Epithelial cell of esophagus (primary cell): ENCODE results near the gene EPB41L1.

Experiments
- DNase-seq: peaks from one replicate; pipeline ENCODE4 v3.0.0; 2010; ENCODE audit warnings: low read depth
- H3K4me3 ChIP-seq: 2 replicates; pipeline ENCODE4 v1.5.1; 2011; ENCODE audit warnings: mild to moderate bottlenecking, low read length, control low read depth
- CTCF ChIP-seq: IDR thresholded peaks from 2 replicates; pipeline ENCODE4 v1.5.1; 2011; ENCODE audit warnings: low read depth, mild to moderate bottlenecking, low read length, control low read depth, inconsistent platforms; ENCODE audit not compliant: insufficient read depth; ENCODE audit errors: missing control alignments

Gene EPB41L1

GRCh38 chr20:36216314-36217025 is 61.9 kb downstream of the EPB41L1 start:
- TF ChIP-seq CTCF, result no peak
- no peak for DNase-seq
- H3K4me3 ChIP-seq, result no peak overlapping the region

- TF ChIP-seq CTCF, result peak; percentile 32
- H3K4me3 ChIP-seq, result no peak overlapping the region
- DNase-seq, result peak; percentile 20
Observed at GRCh38 chr20:36217226-36217625, 62.7 kb downstream of the EPB41L1 start.

GRCh38 chr20:36218380-36219064 is 64.0 kb downstream of the EPB41L1 start:
- DNase-seq, result no peak
- TF ChIP-seq CTCF, result no peak

GRCh38 chr20:36219671-36220220 is 65.2 kb downstream of the EPB41L1 start:
- TF ChIP-seq CTCF, result no peak
- no peak overlapping the region for H3K4me3 ChIP-seq
- no peak for DNase-seq

More at GRCh38 chr20:36218380-36219064, 64.0 kb downstream of the EPB41L1 start:
- H3K4me3 ChIP-seq, result no peak overlapping the region

GRCh38 chr20:36225666-36226065 is 71.1 kb downstream of the EPB41L1 start:
- no peak for TF ChIP-seq CTCF
- no peak overlapping the region for H3K4me3 ChIP-seq
- no peak for DNase-seq

- no peak for DNase-seq
- H3K4me3 ChIP-seq, result no peak overlapping the region
- no peak for TF ChIP-seq CTCF
Observed at GRCh38 chr20:36228770-36229169, 74.2 kb downstream of the EPB41L1 start.
